GM06990 (cell line): ENCODE results near the gene SYNPO2.

Experiments used
- DNase-seq: peaks from one replicate; pipeline ENCODE4 v3.0.0-alpha.2; 2011; ENCODE audit not compliant: insufficient read length; ENCODE audit errors: extremely low read depth
- H3K27me3 ChIP-seq: replicated peaks from 2 replicates; pipeline ENCODE4 v1.6.0; 2011; ENCODE audit warnings: low read length; ENCODE audit not compliant: control insufficient read depth, insufficient read depth
- H3K36me3 ChIP-seq: 2 replicates; pipeline ENCODE4 v1.5.1; 2011; ENCODE audit warnings: low read length; ENCODE audit not compliant: control insufficient read depth, insufficient read depth
- H3K4me3 ChIP-seq: replicated peaks from 2 replicates; pipeline ENCODE4 v1.5.1; 2011; ENCODE audit warnings: low read depth, mild to moderate bottlenecking, control low read depth, low read length
- TF ChIP-seq, protein P1 (sequence below): IDR thresholded peaks from 2 replicates; pipeline ENCODE4 v1.5.1; 2011; ENCODE audit warnings: low read length, control low read depth, mild to moderate bottlenecking, inconsistent platforms; ENCODE audit not compliant: insufficient read depth, poor library complexity, severe bottlenecking

SYNPO2 gene

DNA sequence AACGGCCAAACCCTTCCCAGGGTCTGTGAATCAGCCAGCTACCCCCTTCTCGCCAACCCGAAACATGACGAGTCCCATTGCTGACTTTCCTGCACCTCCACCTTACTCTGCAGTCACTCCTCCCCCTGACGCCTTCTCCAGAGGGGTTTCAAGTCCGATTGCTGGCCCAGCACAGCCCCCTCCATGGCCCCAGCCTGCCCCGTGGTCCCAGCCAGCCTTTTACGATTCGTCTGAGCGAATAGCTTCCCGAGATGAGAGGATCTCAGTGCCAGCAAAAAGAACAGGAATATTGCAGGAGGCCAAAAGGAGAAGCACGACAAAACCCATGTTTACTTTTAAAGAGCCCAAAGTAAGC lies 141.9 kb downstream of the SYNPO2 start:
- Histone ChIP-seq H3K36me3 (no peaks in the 10 kb centered on the region), H3K4me3 (no peak overlapping the region), H3K27me3 (no peaks in the 10 kb centered on the region)
- no peak for DNase-seq
- TF ChIP-seq, protein P1, sequence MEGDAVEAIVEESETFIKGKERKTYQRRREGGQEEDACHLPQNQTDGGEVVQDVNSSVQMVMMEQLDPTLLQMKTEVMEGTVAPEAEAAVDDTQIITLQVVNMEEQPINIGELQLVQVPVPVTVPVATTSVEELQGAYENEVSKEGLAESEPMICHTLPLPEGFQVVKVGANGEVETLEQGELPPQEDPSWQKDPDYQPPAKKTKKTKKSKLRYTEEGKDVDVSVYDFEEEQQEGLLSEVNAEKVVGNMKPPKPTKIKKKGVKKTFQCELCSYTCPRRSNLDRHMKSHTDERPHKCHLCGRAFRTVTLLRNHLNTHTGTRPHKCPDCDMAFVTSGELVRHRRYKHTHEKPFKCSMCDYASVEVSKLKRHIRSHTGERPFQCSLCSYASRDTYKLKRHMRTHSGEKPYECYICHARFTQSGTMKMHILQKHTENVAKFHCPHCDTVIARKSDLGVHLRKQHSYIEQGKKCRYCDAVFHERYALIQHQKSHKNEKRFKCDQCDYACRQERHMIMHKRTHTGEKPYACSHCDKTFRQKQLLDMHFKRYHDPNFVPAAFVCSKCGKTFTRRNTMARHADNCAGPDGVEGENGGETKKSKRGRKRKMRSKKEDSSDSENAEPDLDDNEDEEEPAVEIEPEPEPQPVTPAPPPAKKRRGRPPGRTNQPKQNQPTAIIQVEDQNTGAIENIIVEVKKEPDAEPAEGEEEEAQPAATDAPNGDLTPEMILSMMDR = no peak

DNA sequence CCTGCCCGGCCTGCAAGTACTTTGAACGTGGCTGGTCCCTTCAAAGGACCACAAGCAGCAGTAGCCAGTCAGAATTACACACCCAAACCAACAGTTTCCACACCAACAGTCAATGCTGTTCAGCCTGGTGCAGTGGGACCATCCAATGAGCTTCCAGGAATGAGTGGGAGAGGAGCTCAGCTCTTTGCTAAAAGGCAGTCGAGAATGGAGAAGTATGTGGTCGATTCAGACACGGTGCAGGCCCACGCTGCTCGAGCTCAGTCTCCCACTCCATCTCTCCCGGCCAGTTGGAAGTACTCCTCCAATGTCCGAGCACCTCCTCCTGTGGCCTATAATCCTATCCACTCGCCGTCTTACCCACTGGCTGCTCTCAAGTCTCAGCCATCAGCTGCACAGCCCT lies 142.6 kb downstream of the SYNPO2 start:
- Histone ChIP-seq H3K4me3 (no peak overlapping the region), H3K27me3 (no peaks in the 10 kb centered on the region), H3K36me3 (no peaks in the 10 kb centered on the region)
- DNase-seq = no peak
- TF ChIP-seq, protein P1 = no peak

DNA sequence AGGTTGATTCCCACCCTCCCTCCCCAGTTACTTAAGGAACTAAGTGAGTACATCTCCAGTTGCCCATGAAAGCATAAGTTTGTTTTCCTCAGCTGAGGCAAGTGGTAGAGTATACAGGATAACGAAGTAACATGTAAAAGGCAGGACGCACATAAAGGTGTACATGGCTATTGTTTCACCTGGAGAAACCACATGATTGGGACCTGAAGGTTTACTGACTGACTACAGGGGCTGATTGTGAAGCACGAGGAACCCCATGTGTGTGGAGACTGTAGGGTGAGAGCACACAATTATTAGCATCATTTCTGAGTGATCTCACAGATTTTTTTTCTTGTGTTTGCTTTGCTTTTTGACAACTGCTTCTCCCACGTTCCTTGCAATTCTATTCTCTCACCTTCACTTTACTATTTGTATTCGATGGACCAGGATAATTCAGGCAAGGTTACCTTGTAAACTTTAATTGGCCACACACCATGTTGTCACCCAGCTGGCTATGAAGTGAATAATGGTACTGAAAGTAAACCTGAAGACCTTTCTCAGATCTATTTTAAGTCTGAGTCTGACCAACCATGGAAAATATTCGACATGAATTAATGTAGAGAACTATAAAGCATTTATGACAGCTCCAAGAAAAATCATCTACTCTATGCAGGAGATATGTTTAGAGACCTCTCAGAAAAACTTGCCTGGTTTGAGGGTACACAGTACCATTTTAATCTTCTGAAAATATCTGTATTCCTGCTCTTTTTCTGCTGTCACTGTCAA lies 144.4 kb downstream of the SYNPO2 start:
- Histone ChIP-seq H3K4me3 (no peak overlapping the region), H3K36me3 (no peaks in the 10 kb centered on the region), H3K27me3 (no peaks in the 10 kb centered on the region)
- no peak for DNase-seq
- TF ChIP-seq, protein P1 = no peak

DNA sequence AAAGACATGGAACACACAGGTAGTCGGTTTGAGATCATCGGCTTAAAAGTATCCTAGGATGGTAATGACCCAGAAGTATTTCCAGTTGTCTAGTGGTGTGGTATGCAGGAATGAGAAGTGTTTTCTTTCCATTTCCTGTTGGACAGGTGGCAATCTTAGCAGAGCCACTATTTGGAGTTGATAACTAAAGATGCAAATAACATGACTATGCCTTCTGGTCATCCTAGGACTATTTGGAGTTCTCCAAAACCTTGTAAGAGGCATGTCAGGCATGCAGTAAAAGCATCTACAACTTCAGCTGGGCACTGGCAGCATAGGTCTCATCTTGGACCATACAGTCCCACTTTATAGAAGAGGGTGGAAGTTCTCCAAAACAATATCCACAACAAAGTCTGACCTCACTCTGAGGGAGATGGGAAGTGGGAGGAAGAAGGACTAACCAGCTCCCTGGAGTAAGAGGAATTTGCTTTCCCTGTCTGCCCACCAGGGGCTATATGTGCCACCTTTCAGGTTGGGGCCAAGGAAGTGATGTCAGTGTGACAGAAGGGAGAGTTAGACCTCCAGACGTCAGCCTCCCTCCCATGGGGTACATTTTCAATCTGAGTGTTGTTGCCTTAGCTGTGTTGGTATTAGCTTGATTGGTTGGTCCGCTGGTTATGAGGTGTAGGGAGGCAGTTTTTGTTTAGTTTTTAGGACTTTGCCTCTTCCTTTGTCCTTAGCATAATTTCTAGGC lies 145.8 kb downstream of the SYNPO2 start:
- H3K36me3 ChIP-seq = no peaks in the 10 kb centered on the region
- H3K4me3 ChIP-seq = no peak overlapping the region
- no peak for DNase-seq
- no peaks in the 10 kb centered on the region for H3K27me3 ChIP-seq
- TF ChIP-seq, protein P1 = no peak

DNA sequence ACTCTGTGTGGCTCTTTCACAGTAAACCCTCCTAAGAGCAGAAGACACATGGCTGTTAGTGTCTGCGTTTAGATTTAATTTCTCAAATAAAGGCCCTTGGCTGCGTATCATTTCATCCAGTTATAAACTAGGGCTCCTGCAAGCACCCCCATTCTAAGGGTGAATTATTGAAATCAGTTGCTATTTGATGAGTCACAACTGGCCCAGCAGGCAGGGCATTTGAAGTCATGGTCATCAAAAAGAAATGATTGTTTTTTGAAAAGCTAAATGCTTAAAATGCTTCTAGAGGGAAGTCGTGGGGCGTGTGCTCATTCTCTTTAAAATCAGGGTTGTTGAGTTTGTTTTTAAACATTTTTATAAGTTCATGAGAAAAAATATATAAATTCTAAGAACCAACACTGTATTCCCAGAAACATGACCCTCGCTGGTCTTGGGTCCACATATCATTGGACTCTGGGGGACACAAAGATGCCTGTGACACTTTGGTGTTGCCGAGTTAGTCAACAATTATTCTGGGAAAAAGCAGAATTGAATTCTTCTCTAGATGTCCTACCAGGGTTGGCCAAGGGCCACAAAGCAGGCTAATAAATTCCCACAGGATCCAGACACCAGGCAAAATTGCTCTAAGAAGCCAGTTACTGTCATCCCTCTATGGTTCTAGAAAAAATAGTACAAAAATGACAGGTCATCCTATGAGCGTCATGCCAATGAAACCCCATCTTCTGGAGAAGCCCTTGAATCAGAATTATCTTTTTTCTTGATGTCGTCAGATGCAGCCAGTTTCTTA lies 147.5 kb downstream of the SYNPO2 start:
- Histone ChIP-seq H3K4me3 (no peak overlapping the region), H3K27me3 (no peaks in the 10 kb centered on the region), H3K36me3 (no peaks in the 10 kb centered on the region)
- DNase-seq = no peak
- TF ChIP-seq, protein P1 = no peak
